ENCODE measurements around the gene BLTP2.
"Not testable (repeated sequence)": the region's sequence is repeated elsewhere in the genome, so short reads cannot be mapped to it uniquely, and the experiment has no call there.

The BLTP2 gene

DNA sequence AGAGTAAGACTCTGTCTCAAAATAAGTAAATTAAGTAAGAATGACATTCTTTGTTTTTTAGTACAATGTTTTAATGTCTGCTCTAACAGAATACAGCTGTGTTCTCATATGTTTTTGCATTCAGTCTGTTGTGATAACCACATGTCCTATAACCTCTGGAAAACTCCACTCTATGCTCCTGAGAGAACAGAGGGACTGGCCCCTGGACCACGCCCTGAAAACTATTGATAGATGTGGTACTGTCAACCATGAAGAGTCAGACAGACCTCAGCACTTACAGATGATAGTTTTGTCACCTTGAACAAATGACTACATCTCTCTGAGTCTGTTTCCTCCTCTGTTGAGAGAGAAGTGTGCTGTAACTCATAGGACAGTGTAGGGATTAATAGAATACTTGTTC, 25.0 kb upstream of the BLTP2 start:
- H4K20me1 ChIP-seq = peaks cover 74% of the 10 kb centered on the region
- H3K4me1 ChIP-seq = peaks cover 5% of the 10 kb centered on the region; the same call in 1 of the 2 replicates
- peaks cover 87% of the 10 kb centered on the region for H3K36me3 ChIP-seq
- no peaks in the 10 kb centered on the region for H3K9me3 ChIP-seq
- H3K27ac ChIP-seq = no peak overlapping the region
- H3K27me3 ChIP-seq = no peaks in the 10 kb centered on the region
- no peak overlapping the region for H3K9ac ChIP-seq
- H3K4me2 ChIP-seq = no peak overlapping the region
- no peak for TF ChIP-seq Cebpa-rat (IDR thresholded peaks at IDR 0.05)
- H3K4me3 ChIP-seq = no peak overlapping the region

DNA sequence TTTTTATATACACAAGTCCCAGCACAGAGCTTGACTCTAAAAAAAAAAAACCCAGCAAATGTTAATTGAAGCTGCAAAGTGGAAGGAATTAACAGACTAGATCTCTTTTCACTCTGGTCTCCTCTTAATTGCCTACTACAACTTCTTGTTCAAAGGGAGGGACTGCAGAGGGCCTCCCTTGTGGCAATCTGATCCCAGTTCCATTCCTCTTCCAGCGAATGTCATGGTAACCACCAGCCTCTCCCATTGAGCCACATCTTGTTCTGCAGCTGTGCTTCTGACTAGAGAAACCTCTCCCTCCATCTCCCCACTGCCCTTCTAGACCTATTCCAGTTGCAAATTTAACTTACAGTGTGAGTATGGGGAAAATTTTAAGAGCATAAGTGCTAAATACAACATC, 22.9 kb upstream of the BLTP2 start:
- no peak overlapping the region for H3K4me3 ChIP-seq
- peaks cover 94% of the 10 kb centered on the region for H4K20me1 ChIP-seq
- no peak for TF ChIP-seq Cebpa-rat (IDR thresholded peaks at IDR 0.05)
- H3K27me3 ChIP-seq = no peaks in the 10 kb centered on the region
- no peak overlapping the region for H3K9ac ChIP-seq
- no peak overlapping the region for H3K27ac ChIP-seq
- H3K36me3 ChIP-seq = peaks cover 73% of the 10 kb centered on the region
- no peaks in the 10 kb centered on the region for H3K9me3 ChIP-seq
- H3K4me2 ChIP-seq = no peak overlapping the region
- H3K4me1 ChIP-seq = peaks cover 25% of the 10 kb centered on the region

DNA sequence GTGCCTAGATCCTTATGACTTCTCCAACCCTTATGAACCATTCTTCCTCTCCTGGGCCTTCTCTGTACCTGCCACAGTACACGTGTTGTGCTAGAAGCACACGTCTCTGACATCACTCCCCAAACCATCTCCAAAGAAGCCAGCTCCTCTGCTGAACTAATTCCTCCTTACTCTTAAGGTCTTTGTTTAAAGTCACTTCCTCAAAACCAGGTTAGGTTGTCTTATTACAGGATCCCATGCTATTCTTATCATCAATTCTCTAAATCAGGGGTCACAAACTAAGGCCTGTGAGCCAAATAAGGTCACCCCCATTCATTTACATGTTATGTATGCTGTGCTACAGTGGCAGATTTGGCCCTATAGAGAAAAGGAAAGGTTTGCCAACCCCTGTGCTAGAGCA, 21.0 kb upstream of the BLTP2 start:
- Histone ChIP-seq H4K20me1 (peaks cover 84% of the 10 kb centered on the region), H3K27me3 (no peaks in the 10 kb centered on the region), H3K4me2 (no peak overlapping the region), H3K4me3 (no peak overlapping the region), H3K9me3 (no peaks in the 10 kb centered on the region), H3K36me3 (peaks cover 55% of the 10 kb centered on the region), H3K4me1 (peaks cover 32% of the 10 kb centered on the region), H3K9ac (no peak overlapping the region), H3K27ac (no peak overlapping the region)
- TF ChIP-seq Cebpa-rat (IDR thresholded peaks at IDR 0.05) = no peak

DNA sequence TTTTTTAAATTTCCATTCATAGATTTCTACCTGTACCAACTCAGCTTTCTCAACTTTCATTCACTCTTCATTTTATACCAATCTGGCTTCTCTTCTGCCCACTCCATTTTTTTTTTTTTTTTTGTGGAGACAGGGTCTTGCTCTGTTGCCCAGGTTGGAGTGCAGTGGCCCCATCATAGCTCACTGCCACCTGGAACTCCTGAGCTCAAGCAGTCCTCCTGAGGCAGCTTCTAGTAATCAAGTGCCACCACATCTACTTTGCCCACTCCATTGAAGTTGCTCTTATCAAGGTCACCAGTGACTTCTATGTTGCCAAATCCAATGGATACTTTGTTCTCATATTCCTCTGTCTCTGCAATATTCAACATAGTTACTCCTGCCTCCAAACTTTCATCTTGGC, 18.8 kb upstream of the BLTP2 start:
- Histone ChIP-seq H3K36me3 (peaks cover 52% of the 10 kb centered on the region), H3K9ac (no peak overlapping the region), H4K20me1 (peaks cover 80% of the 10 kb centered on the region), H3K9me3 (peaks cover 16% of the 10 kb centered on the region), H3K27me3 (no peaks in the 10 kb centered on the region), H3K4me2 (peak overlapping the region; percentile 93), H3K4me3 (no peak overlapping the region), H3K4me1 (peaks cover 43% of the 10 kb centered on the region), H3K27ac (no peak overlapping the region)
- TF ChIP-seq Cebpa-rat (IDR thresholded peaks at IDR 0.05) = no peak

DNA sequence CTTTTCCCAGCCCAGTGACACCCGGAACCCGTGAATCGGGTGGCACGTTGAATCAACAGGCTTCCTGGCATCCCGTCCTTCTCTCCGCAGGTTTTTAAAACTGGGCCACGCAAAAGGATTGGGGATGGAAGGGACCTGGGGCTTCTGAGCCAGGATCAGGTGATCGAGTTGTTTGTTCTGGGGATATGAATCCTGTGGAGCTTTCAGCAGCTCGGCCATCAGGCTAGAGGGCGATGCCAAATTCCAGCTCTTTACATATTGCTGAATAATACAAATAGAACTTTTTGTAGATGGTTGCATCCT, 17.5 kb upstream of the BLTP2 start:
- peaks cover 75% of the 10 kb centered on the region for H4K20me1 ChIP-seq
- H3K9me3 ChIP-seq = peaks cover 17% of the 10 kb centered on the region
- H3K36me3 ChIP-seq = peaks cover 52% of the 10 kb centered on the region
- peak overlapping the region; percentile 91 for H3K27ac ChIP-seq
- no peaks in the 10 kb centered on the region for H3K27me3 ChIP-seq
- H3K9ac ChIP-seq = peak overlapping the region; percentile 90
- H3K4me2 ChIP-seq = peak overlapping the region; percentile 93
- no peak for TF ChIP-seq Cebpa-rat (IDR thresholded peaks at IDR 0.05)
- peaks cover 43% of the 10 kb centered on the region for H3K4me1 ChIP-seq
- peak overlapping the region; percentile 88 for H3K4me3 ChIP-seq

DNA sequence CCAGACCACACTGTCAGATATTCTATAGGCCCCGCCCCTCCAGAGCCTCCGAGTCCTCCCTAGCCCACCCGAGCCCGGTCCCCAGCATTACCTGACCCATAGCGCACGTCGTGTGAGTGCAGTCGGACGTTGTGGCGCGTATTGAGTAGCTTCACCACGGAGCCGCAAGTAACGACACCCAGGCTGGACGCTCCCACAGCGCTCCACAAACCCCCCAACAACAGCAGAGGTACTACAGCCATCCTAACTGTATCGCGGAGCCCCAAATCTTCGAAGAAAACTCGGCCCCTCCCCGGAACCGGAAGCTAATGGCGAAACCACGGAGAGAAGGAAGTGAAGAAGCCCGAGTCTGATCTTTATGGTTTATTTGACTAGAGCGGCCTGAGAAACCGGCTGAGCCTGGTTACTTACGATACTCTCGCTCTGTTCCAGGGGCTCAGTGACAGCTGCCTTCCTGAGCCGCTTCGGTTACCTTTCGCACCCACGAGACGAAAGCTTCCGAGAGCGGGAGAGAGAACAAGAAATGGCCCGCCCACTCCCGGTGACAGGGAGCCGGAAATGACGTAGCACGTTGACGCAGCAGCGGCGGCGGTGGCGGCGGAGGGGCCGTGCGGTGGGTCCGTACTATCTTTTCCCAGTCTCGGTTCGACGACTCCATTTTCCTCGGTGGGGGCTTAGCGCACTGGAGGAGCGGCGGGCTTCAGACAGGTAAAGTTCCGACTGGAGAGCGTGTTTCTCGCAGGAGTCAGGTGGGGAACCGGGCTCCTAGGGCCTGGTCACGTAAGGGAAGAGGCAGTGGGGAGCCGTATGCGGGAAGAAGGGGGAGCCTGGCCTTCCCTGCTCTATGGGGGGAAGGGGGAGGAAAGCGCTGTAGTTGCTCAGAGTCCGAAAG, 16.9 kb upstream of the BLTP2 start, which contains the start of the genes SDF2 and SUPT6H:
Gene SDF2, minus strand, starts transcription at position 272 of the 892 bp plus-strand sequence. Its CDS starts 30 bp downstream, at position 242.
Gene SUPT6H, plus strand, starts transcription at position 571 of the 892 bp plus-strand sequence. CDS start 11,197 bp downstream, outside the sequence.
- H3K4me2 ChIP-seq = peak within 1 kb of the TSS; percentile 93
- no peak for TF ChIP-seq Cebpa-rat (IDR thresholded peaks at IDR 0.05)
- no peaks in the 10 kb centered on the region for H3K27me3 ChIP-seq
- H3K27ac ChIP-seq = peak within 1 kb of the TSS; percentile 91
- peak within 1 kb of the TSS; percentile 90 for H3K9ac ChIP-seq
- H3K4me3 ChIP-seq = peak within 1 kb of the TSS; percentile 88
- peaks cover 17% of the 10 kb centered on the region for H3K9me3 ChIP-seq
- peaks cover 78% of the 10 kb centered on the region for H4K20me1 ChIP-seq
- peaks cover 58% of the 10 kb centered on the region for H3K36me3 ChIP-seq
- peaks cover 43% of the 10 kb centered on the region for H3K4me1 ChIP-seq

DNA sequence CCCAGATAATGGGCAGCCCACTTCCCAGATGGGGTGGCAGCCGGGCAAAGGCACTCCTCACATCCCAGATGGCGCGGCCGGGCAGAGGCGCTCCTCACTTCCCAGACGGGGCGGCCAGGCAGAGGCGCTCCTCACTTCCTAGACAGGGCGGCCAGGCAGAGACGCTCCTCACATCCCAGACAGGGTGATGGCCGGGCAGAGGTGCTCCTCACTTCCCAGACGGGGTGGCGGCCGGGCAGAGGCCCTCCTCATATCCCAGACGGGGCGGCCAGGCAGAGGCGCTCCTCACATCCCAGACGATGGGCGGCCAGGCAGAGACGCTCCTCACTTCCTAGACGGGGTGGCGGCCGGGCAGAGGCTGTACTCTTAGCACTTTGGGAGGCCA, 14.5 kb upstream of the BLTP2 start:
- peaks cover 34% of the 10 kb centered on the region for H3K4me1 ChIP-seq
- H3K36me3 ChIP-seq = peaks cover 61% of the 10 kb centered on the region
- H3K27me3 ChIP-seq, H3K4me2 ChIP-seq, H3K9ac ChIP-seq, H3K4me3 ChIP-seq, H3K27ac ChIP-seq: not testable (repeated sequence)
- peaks cover 17% of the 10 kb centered on the region for H3K9me3 ChIP-seq
- peaks cover 78% of the 10 kb centered on the region for H4K20me1 ChIP-seq

DNA sequence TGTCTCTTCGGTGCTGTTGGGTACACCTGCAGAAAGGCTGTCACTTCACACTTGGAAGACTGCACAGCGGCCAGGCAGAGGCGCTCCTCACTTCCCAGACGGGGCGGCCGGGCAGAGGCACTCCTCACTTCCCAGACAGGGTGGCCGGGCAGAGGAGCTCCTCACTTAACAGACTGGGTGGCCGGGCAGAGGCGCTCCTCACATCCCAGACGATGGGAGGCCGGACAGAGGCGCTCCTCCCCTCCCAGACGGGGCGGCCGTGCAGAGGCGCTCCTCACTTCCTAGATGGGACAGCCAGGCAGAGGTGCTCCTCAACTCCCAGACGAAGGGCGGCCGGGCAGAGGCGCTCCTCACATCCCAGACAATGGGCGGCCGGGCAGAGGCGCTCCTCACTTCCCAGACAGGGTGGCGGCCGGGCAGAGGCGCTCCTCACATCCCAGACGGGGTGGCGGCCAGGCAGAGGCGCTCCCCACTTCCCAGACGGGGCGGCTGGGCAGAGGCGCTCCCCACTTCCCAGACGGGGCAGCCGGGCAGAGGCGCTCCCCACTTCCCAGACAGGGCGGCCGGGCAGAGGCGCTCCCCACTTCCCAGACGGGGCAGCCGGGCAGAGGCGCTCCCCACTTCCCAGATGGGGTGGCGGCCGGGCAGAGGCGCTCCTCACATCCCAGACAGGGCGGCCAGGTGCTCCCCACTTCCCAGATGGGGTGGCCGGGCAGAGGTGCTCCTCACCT, 14.0 kb upstream of the BLTP2 start:
- Histone ChIP-seq H4K20me1 (peaks cover 78% of the 10 kb centered on the region), H3K4me1 (peaks cover 28% of the 10 kb centered on the region), H3K36me3 (peaks cover 64% of the 10 kb centered on the region), H3K9me3 (peaks cover 17% of the 10 kb centered on the region)
- H3K4me3 ChIP-seq, H3K4me2 ChIP-seq, H3K27ac ChIP-seq, H3K9ac ChIP-seq, H3K27me3 ChIP-seq: not testable (repeated sequence)

DNA sequence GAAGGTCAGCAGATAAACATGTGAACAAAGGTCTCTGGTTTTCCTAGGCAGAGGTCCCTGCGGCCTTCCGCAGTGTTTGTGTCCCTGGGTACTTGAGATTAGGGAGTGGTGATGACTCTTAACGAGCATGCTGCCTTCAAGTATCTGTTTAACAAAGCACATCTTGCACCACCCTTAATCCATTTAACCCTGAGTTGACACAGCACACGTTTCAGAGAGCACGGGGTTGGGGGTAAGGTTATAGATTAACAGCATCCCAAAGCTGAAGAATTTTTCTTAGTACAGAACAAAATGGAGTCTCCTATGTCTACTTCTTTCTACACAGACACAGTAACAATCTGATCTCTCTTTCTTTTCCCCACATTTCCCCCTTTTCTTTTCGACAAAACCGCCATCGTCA, 13.4 kb upstream of the BLTP2 start:
- H3K9ac ChIP-seq, H3K27me3 ChIP-seq, H3K27ac ChIP-seq, H3K4me3 ChIP-seq, H3K4me2 ChIP-seq: not testable (repeated sequence)
- Histone ChIP-seq H3K4me1 (peaks cover 22% of the 10 kb centered on the region), H3K9me3 (peaks cover 17% of the 10 kb centered on the region), H3K36me3 (peaks cover 70% of the 10 kb centered on the region), H4K20me1 (peaks cover 77% of the 10 kb centered on the region)

DNA sequence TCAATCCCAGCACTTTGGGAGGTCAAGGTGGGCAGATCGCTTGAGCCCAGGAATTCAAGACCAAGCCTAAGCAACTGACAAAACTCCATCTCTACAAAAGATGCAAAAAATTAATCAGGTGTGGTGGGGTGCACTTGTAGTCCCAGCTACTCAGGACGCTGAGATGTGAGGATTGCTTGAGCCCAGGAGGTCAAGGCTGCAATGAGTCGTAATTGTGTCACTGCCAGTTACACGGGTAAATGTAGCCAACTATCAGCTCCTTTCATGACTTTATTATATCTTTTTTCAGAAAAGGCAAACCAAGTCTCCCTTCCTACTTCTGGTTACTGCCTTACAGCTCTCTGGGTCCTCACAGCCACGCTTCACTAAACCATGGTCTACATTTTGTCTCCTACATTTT, 12.8 kb upstream of the BLTP2 start:
- peaks cover 17% of the 10 kb centered on the region for H3K9me3 ChIP-seq
- peaks cover 74% of the 10 kb centered on the region for H4K20me1 ChIP-seq
- TF ChIP-seq Cebpa-rat (IDR thresholded peaks at IDR 0.05) = no peak
- peaks cover 75% of the 10 kb centered on the region for H3K36me3 ChIP-seq
- H3K9ac ChIP-seq = no peak overlapping the region
- no peak overlapping the region for H3K27ac ChIP-seq
- H3K4me2 ChIP-seq = no peak overlapping the region
- H3K4me3 ChIP-seq = no peak overlapping the region
- peaks cover 16% of the 10 kb centered on the region for H3K4me1 ChIP-seq
- no peaks in the 10 kb centered on the region for H3K27me3 ChIP-seq
